ENCODE results near the gene ABCA3. TPM values are rescaled to one million over a fixed set of nuclear protein-coding genes. Genes with fewer than 3 reads are reported as not detected.

Gene ABCA3
- total and polyA plus RNA-seq, 4 donors, result 197 to 607 (median 411) TPM

DNA sequence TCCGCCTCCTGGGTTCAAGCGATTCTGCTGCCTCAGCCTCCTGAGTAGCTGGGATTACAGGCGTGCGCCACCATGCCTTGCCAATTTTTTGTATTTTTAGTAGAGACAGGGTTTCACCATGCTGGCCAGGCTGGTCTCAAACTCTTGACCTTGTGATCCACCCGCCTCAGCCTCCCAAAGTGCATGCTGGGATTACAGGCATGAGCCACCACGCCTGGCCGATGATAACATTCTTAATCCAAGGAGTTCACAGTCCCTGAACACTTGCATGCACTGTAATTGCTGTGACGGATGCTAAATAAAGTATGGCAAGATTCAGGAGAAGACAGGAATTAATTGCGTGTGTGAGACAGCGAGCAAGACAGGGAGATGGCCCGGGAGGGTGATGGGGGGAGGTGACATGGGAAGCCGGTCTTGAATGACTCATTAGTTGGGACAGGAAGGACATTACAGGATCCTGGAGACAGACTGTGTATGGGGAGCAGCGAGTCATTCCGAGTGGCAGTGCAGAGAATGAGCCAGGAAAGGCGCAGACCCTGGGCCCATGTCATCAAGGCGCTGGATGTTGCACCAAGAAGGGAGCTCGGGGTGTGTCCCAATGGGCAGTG lies 6.7 kb downstream of the ABCA3 start:
- Histone ChIP-seq H3K9ac (ENCODE audit: insufficient read depth in 1 of 2, low read length in 2 of 2) (no peak overlapping the region), H3K27ac (ENCODE audit: low read depth in 1 of 2, low read length in 1 of 2) (no peak overlapping the region), H3K4me3 (no peak overlapping the region), H3K4me1 (ENCODE audit: control insufficient read depth in 5 of 5, insufficient read depth in 5 of 5, low read length in 5 of 5) (no peaks in the 10 kb centered on the region), H3K9me3 (ENCODE audit: control insufficient read depth in 4 of 4, insufficient read depth in 3 of 4, low read length in 3 of 4) (no peaks in the 10 kb centered on the region), H3K27me3 (ENCODE audit: control insufficient read depth in 3 of 3, insufficient read depth in 3 of 3, low read length in 2 of 3) (peaks cover 0 to 14% (median 9%) of the 10 kb centered on the region in 3 donors), H3K36me3 (ENCODE audit: control insufficient read depth in 4 of 4, insufficient read depth in 4 of 4, low read length in 4 of 4) (no peaks in the 10 kb centered on the region)
- TF ChIP-seq, protein P1, sequence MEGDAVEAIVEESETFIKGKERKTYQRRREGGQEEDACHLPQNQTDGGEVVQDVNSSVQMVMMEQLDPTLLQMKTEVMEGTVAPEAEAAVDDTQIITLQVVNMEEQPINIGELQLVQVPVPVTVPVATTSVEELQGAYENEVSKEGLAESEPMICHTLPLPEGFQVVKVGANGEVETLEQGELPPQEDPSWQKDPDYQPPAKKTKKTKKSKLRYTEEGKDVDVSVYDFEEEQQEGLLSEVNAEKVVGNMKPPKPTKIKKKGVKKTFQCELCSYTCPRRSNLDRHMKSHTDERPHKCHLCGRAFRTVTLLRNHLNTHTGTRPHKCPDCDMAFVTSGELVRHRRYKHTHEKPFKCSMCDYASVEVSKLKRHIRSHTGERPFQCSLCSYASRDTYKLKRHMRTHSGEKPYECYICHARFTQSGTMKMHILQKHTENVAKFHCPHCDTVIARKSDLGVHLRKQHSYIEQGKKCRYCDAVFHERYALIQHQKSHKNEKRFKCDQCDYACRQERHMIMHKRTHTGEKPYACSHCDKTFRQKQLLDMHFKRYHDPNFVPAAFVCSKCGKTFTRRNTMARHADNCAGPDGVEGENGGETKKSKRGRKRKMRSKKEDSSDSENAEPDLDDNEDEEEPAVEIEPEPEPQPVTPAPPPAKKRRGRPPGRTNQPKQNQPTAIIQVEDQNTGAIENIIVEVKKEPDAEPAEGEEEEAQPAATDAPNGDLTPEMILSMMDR (IDR thresholded peaks at IDR 0.05; ENCODE audit: control extremely low read depth, extremely low read depth), result no peak
- no peak for DNase-seq
- no peak for ATAC-seq (ENCODE audit: insufficient read depth, low FRiP score)
- 72 to 81% methylated on average over 17 of the region's 17 CpGs for WGBS, 2 donors

DNA sequence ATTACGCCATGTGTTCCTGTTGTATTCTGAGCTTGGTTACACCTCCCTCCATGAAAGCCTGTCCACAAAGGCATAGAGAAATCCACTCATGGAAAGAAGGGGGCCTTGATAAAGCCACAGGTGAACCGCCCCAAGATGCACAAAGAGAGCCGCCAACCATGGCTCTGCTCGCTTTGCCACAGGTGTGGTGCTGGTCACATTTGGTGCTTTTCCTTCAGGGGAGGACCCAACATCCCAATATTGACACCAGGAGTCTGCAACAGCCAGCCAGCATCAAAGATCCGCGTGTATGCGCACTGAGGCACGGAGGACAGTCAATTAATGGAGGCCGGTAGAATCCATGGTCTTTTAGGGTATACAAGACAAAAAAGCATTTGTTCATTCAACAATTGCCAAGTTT lies 7.3 kb downstream of the ABCA3 start:
- H3K27me3 ChIP-seq (ENCODE audit: control insufficient read depth in 3 of 3, insufficient read depth in 3 of 3, low read length in 2 of 3), result peaks cover 0 to 12% (median 5%) of the 10 kb centered on the region in 3 donors
- H3K9me3 ChIP-seq (ENCODE audit: control insufficient read depth in 4 of 4, insufficient read depth in 3 of 4, low read length in 3 of 4), result no peaks in the 10 kb centered on the region
- H3K27ac ChIP-seq (ENCODE audit: low read depth in 1 of 2, low read length in 1 of 2), result no peak overlapping the region
- H3K9ac ChIP-seq (ENCODE audit: insufficient read depth in 1 of 2, low read length in 2 of 2), result no peak overlapping the region
- no peak for ATAC-seq (ENCODE audit: insufficient read depth, low FRiP score)
- no peak for DNase-seq
- H3K4me1 ChIP-seq (ENCODE audit: control insufficient read depth in 5 of 5, insufficient read depth in 5 of 5, low read length in 5 of 5), result no peaks in the 10 kb centered on the region
- no peaks in the 10 kb centered on the region for H3K36me3 ChIP-seq (ENCODE audit: control insufficient read depth in 4 of 4, insufficient read depth in 4 of 4, low read length in 4 of 4)
- H3K4me3 ChIP-seq, result no peak overlapping the region
- TF ChIP-seq, protein P1 (IDR thresholded peaks at IDR 0.05; ENCODE audit: control extremely low read depth, extremely low read depth), result no peak
- WGBS, 2 donors, result 95 to 96% methylated on average over 9 of the region's 9 CpGs

DNA sequence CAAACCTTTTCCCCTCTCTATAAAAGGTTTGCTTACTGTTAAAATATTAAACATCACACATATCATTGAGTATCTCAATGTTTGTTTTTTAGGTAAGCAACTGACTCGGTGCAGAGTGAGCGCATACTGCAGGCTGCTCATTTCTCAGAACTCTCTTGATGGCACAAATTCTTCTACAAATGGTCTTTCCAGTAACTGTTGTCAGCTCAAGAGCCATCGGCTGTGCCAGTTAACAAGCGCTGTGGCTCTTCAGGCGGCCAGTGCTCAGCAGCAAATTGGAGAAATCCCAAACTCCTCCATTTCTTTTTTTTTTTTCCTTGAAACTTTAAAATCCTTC lies 8.6 kb downstream of the ABCA3 start:
- no peak overlapping the region for H3K27ac ChIP-seq (ENCODE audit: low read depth in 1 of 2, low read length in 1 of 2)
- WGBS, 2 donors, result 61 to 78% methylated on average over 5 of the region's 5 CpGs
- no peak for DNase-seq
- H3K4me3 ChIP-seq, result no peak overlapping the region
- peaks cover 0 to 2% (median 0%) of the 10 kb centered on the region in 4 donors for H3K36me3 ChIP-seq (ENCODE audit: control insufficient read depth in 4 of 4, insufficient read depth in 4 of 4, low read length in 4 of 4)
- H3K9ac ChIP-seq (ENCODE audit: insufficient read depth in 1 of 2, low read length in 2 of 2), result no peak overlapping the region
- H3K9me3 ChIP-seq (ENCODE audit: control insufficient read depth in 4 of 4, insufficient read depth in 3 of 4, low read length in 3 of 4), result no peaks in the 10 kb centered on the region
- peaks cover 0 to 5% (median 2%) of the 10 kb centered on the region in 3 donors for H3K27me3 ChIP-seq (ENCODE audit: control insufficient read depth in 3 of 3, insufficient read depth in 3 of 3, low read length in 2 of 3)
- no peak for ATAC-seq (ENCODE audit: insufficient read depth, low FRiP score)
- H3K4me1 ChIP-seq (ENCODE audit: control insufficient read depth in 5 of 5, insufficient read depth in 5 of 5, low read length in 5 of 5), result no peaks in the 10 kb centered on the region
- TF ChIP-seq, protein P1 (IDR thresholded peaks at IDR 0.05; ENCODE audit: control extremely low read depth, extremely low read depth), result no peak

Measured in lung (tissue), 12 donors.